B cell (primary cell): Measurements from ENCODE around the gene ANKRD17. TPM values are rescaled to one million over a fixed set of nuclear protein-coding genes. Genes with fewer than 3 reads are reported as not detected.

Source experiments
- ATAC-seq: fragments of 200-7000 bp; cut with Tn5 transposase; one replicate; pipeline ENCODE4 v1.10.0; 2021; ENCODE audit warnings: low read depth, mild to moderate bottlenecking, moderate number of reproducible peaks, moderate library complexity
- CTCF ChIA-PET: fragments of 350-600 bp; sonication (Branson Sonifier 250); formaldehyde crosslinking; loops from one replicate; lab custom pipeline; 2021; ENCODE audit warnings: antibody characterized with exemption, inconsistent platforms; lab: Charles Lee
- POLR2A ChIA-PET: fragments of 350-600 bp; sonication (Branson Sonifier 250); formaldehyde crosslinking; loops from one replicate; lab custom pipeline; 2021; ENCODE audit warnings: antibody characterized with exemption; lab: Charles Lee
- DNase-seq: peaks from one replicate; pipeline ENCODE4 v3.0.0; 2013
- H2AFZ ChIP-seq: 2 replicates; pipeline ENCODE4 v1.6.1; 2012; ENCODE audit warnings: mild to moderate bottlenecking, low read depth, low read length; ENCODE audit not compliant: insufficient read depth, poor library complexity, severe bottlenecking
- H3K27ac ChIP-seq, 2 donors: 1 replicate in 1 of 2; 2 replicates in 1 of 2; pipeline ENCODE4 v1.5.1; 2012 to 2013; ENCODE audit warnings: low read length in 2 of 2, mild to moderate bottlenecking in 2 of 2, moderate library complexity in 1 of 2
- H3K27me3 ChIP-seq, 4 experiments: fragments of 200-600 bp in 1 of 4; sonication (generic) in 1 of 4; replicated peaks in 1 of 4; 1 replicate in 2 of 4; 2 replicates in 2 of 4; pipeline versions ENCODE4 v1.6.1 to v1.7.0; 2013 to 2016; ENCODE audit warnings: low read length in 3 of 4, mild to moderate bottlenecking in 2 of 4, mixed read lengths in 1 of 4, moderate library complexity in 1 of 4; ENCODE audit not compliant: insufficient read depth in 4 of 4, control insufficient read depth in 3 of 4; ENCODE audit errors: control extremely low read depth in 1 of 4
- H3K36me3 ChIP-seq, 2 experiments: replicated peaks in 1 of 2; 1 replicate in 1 of 2; 2 replicates in 1 of 2; pipeline versions ENCODE4 v1.6.1 to v1.7.1; 2013; ENCODE audit warnings: low read length in 1 of 2; ENCODE audit not compliant: insufficient read depth in 2 of 2, control insufficient read depth in 1 of 2; ENCODE audit errors: control extremely low read depth in 1 of 2, extremely low read depth in 1 of 2
- H3K4me1 ChIP-seq, 2 donors: fragments of 200-600 bp in 1 of 2; sonication (generic) in 1 of 2; 1 replicate in 1 of 2; 2 replicates in 1 of 2; pipeline versions ENCODE4 v1.5.1 to v1.6.1; 2013 to 2017; ENCODE audit warnings: low read length in 2 of 2; ENCODE audit not compliant: control insufficient read depth in 2 of 2, insufficient read depth in 2 of 2
- H3K4me2 ChIP-seq: replicated peaks from 2 replicates; pipeline ENCODE3; 2012; ENCODE audit warnings: mild to moderate bottlenecking, low read depth, low read length; ENCODE audit not compliant: poor library complexity, severe bottlenecking
- H3K4me3 ChIP-seq, 5 experiments: fragments of 200-600 bp in 1 of 5; sonication (generic) in 1 of 5; 1 replicate in 3 of 5; 2 replicates in 2 of 5; pipeline versions ENCODE4 v1.5.1 to v1.7.0; 2011 to 2016; ENCODE audit warnings: low read length in 4 of 5, mild to moderate bottlenecking in 4 of 5, low read depth in 2 of 5, control low read depth in 1 of 5, moderate library complexity in 1 of 5; ENCODE audit not compliant: insufficient read depth in 1 of 5; ENCODE audit errors: control extremely low read depth in 1 of 5, extremely low read depth in 1 of 5
- H3K79me2 ChIP-seq: fragments of 200-600 bp; sonication (generic); one replicate; pipeline ENCODE4 v1.6.0; 2016; ENCODE audit warnings: low read length; ENCODE audit not compliant: control insufficient read depth, insufficient read depth
- H3K9ac ChIP-seq: fragments of 200-600 bp; sonication (generic); 2 replicates; pipeline ENCODE4 v1.6.1; 2017; ENCODE audit warnings: mild to moderate bottlenecking, low read length, moderate library complexity
- H3K9me3 ChIP-seq, 3 donors: one replicate each; pipeline versions ENCODE4 v1.6.1 to v1.7.1; 2013; ENCODE audit warnings: low read length in 2 of 3; ENCODE audit not compliant: control insufficient read depth in 2 of 3, insufficient read depth in 1 of 3; ENCODE audit errors: control extremely low read depth in 1 of 3
- H4K20me1 ChIP-seq: 2 replicates; pipeline ENCODE4 v1.6.0; 2012; ENCODE audit warnings: mild to moderate bottlenecking, low read length; ENCODE audit not compliant: insufficient read depth, control insufficient read depth, poor library complexity, severe bottlenecking
- H3K27ac Mint-ChIP-seq: one replicate; pipeline ENCODE4 v1.8.0; 2021; ENCODE audit warnings: mixed read lengths
- H3K27me3 Mint-ChIP-seq: one replicate; pipeline ENCODE4 v1.8.0; 2021; ENCODE audit warnings: mixed read lengths
- H3K4me1 Mint-ChIP-seq: one replicate; pipeline ENCODE4 v1.8.0; 2021; ENCODE audit warnings: mixed read lengths
- H3K4me3 Mint-ChIP-seq: one replicate; pipeline ENCODE4 v1.8.0; 2021; ENCODE audit warnings: mixed read lengths
- H3K9me3 Mint-ChIP-seq: one replicate; pipeline ENCODE4 v1.8.0; 2022; ENCODE audit warnings: mixed read lengths; ENCODE audit not compliant: insufficient read depth
- CTCF ChIP-seq: fragments of 200-600 bp; IDR thresholded peaks from one replicate; pipeline ENCODE4 v1.8.0; 2022; ENCODE audit warnings: antibody characterized with exemption, mild to moderate bottlenecking
- EZH2 ChIP-seq: IDR thresholded peaks from 2 replicates; pipeline ENCODE4 v1.6.1; 2012; ENCODE audit warnings: borderline replicate concordance, low read depth, mild to moderate bottlenecking, moderate library complexity, low read length; ENCODE audit not compliant: insufficient read depth, poor library complexity, severe bottlenecking
- WGBS: methylation state at CpG from one replicate; pipeline ENCODE4 v1.1.5; 2013; ENCODE audit warnings: missing lambda C conversion rate; ENCODE audit not compliant: insufficient coverage; 5-methylcytosine and 5-hydroxymethylcytosine counted together
- intact Hi-C: fragments of 100-400 bp; cut with micrococcal nuclease; formaldehyde crosslinking; loops from one replicate; pipeline ENCODE4 v1.10.0; 2022
- polyA plus RNA-seq: library from polyadenylated mRNA; depleted of rRNA; stranded (reverse); fragments of >200 nt; gene quantifications from 2 replicates; pipeline ENCODE4 v1.2.3, GENCODE V29; 2012
- total RNA-seq, 2 donors: library from RNA; stranded (reverse); fragments of 120-200 nt in 1 of 2; gene quantifications; 1 replicate in 1 of 2; 2 replicates in 1 of 2; pipeline versions ENCODE4 v1.2.3 to v1.2.4, GENCODE V29; 2013 to 2022

ANKRD17 gene
- total and polyA plus RNA-seq, 2 donors (not counting 1 experiment from before 2014, with no cell fraction given): 15.8 to 69.4 TPM

GRCh38 chr4:73104695-73105094 lies 153.9 kb downstream of the ANKRD17 start:
- Histone ChIP-seq H3K27ac (peak overlapping the region in 1 of 2 donors; percentile 9), H3K4me2 (no peak overlapping the region), H3K36me3 (peaks cover 20 to 42% of the 10 kb centered on the region in 2 experiments), H3K79me2 (no peaks in the 10 kb centered on the region), H3K9me3 (no peaks in the 10 kb centered on the region), H3K27me3 (no peaks in the 10 kb centered on the region), H2AFZ (no peak overlapping the region), H3K9ac (no peak overlapping the region), H3K4me3 (no peak overlapping the region), H4K20me1 (no peaks in the 10 kb centered on the region), H3K4me1 (no peaks in the 10 kb centered on the region)
- Mint-ChIP-seq H3K4me3 (no peak overlapping the region), H3K4me1 (no peaks in the 10 kb centered on the region), H3K9me3 (no peaks in the 10 kb centered on the region), H3K27ac (no peak overlapping the region), H3K27me3 (no peaks in the 10 kb centered on the region)
- no peak for ATAC-seq
- WGBS: 100% methylated on average over 1 of the region's 5 CpGs
- intact Hi-C loops: no loop called here
- POLR2A ChIA-PET: no interaction called here
- DNase-seq: no peak
- CTCF ChIA-PET: no interaction called here
- no peak for TF ChIP-seq CTCF
- TF ChIP-seq EZH2: no peak

GRCh38 chr4:73103799-73104503 lies 154.6 kb downstream of the ANKRD17 start:
- WGBS: 85% methylated on average over 2 of the region's 8 CpGs
- no peak overlapping the region for H3K27ac Mint-ChIP-seq
- no peaks in the 10 kb centered on the region for H3K4me1 Mint-ChIP-seq
- Histone ChIP-seq H3K4me2 (no peak overlapping the region), H3K4me3 (no peak overlapping the region), H4K20me1 (no peaks in the 10 kb centered on the region), H3K27me3 (no peaks in the 10 kb centered on the region), H3K36me3 (peaks cover 15 to 42% of the 10 kb centered on the region in 2 experiments), H2AFZ (no peak overlapping the region), H3K9me3 (no peaks in the 10 kb centered on the region), H3K4me1 (no peaks in the 10 kb centered on the region), H3K9ac (no peak overlapping the region), H3K79me2 (peaks cover 2% of the 10 kb centered on the region), H3K27ac (peak overlapping the region in 1 of 2 donors; percentile 19)
- POLR2A ChIA-PET: no interaction called here
- no peak overlapping the region for H3K4me3 Mint-ChIP-seq
- no peaks in the 10 kb centered on the region for H3K27me3 Mint-ChIP-seq
- ATAC-seq (no peak), DNase-seq (no peak)
- intact Hi-C loops: no loop called here
- CTCF ChIA-PET: interaction anchor here (1.2 kb wide), 1 partner anchor 24 kb away, joined by 3 read pairs; no protein-coding TSS in a partner anchor
- H3K9me3 Mint-ChIP-seq: no peaks in the 10 kb centered on the region
- no peak for TF ChIP-seq CTCF
- TF ChIP-seq EZH2: no peak
